Osteocyte (in vitro differentiated cells): ENCODE measurements around the gene KCNH2. TPM values are rescaled to one million over a fixed set of nuclear protein-coding genes. Genes with fewer than 3 reads are reported as not detected.
"Not testable (repeated sequence)": the region's sequence is repeated elsewhere in the genome, so short reads cannot be mapped to it uniquely, and the experiment has no call there.

ENCODE experiments used
- DNase-seq: peaks from one replicate; pipeline ENCODE4 v3.0.0; 2021; ENCODE audit warnings: mixed read lengths; ENCODE audit not compliant: unreplicated experiment; ENCODE audit errors: extremely low spot score
- H3K27ac Mint-ChIP-seq: one replicate; pipeline ENCODE4 v1.8.0; 2021; ENCODE audit warnings: mild to moderate bottlenecking, mixed read lengths; ENCODE audit not compliant: unreplicated experiment
- H3K27me3 Mint-ChIP-seq: one replicate; pipeline ENCODE4 v1.8.0; 2021; ENCODE audit warnings: mixed read lengths; ENCODE audit not compliant: unreplicated experiment
- H3K36me3 Mint-ChIP-seq: one replicate; pipeline ENCODE4 v1.8.0; 2021; ENCODE audit warnings: mixed read lengths; ENCODE audit not compliant: unreplicated experiment
- H3K4me1 Mint-ChIP-seq: one replicate; pipeline ENCODE4 v1.8.0; 2021; ENCODE audit warnings: mixed read lengths; ENCODE audit not compliant: unreplicated experiment
- H3K4me3 Mint-ChIP-seq: one replicate; pipeline ENCODE4 v1.8.0; 2021; ENCODE audit warnings: mild to moderate bottlenecking, moderate library complexity, mixed read lengths; ENCODE audit not compliant: unreplicated experiment
- H3K9me3 Mint-ChIP-seq: one replicate; pipeline ENCODE4 v1.8.0; 2021; ENCODE audit warnings: mixed read lengths; ENCODE audit not compliant: unreplicated experiment
- CTCF ChIP-seq: fragments of 200-600 bp; sonication (generic); IDR thresholded peaks from 2 replicates; pipeline ENCODE4 v1.5.0; 2021; ENCODE audit warnings: antibody characterized with exemption, mild to moderate bottlenecking, moderate library complexity
- total RNA-seq: library from RNA; stranded (reverse); gene quantifications from 2 replicates; pipeline ENCODE4 v1.2.1, GENCODE V29; 2021

Gene KCNH2
- total RNA-seq, 1 donor from 2014 or later = not detected

GRCh38 chr7:151014950-151015349 is 36.8 kb upstream of the KCNH2 start:
- no peaks in the 10 kb centered on the region for H3K9me3 Mint-ChIP-seq

DNA sequence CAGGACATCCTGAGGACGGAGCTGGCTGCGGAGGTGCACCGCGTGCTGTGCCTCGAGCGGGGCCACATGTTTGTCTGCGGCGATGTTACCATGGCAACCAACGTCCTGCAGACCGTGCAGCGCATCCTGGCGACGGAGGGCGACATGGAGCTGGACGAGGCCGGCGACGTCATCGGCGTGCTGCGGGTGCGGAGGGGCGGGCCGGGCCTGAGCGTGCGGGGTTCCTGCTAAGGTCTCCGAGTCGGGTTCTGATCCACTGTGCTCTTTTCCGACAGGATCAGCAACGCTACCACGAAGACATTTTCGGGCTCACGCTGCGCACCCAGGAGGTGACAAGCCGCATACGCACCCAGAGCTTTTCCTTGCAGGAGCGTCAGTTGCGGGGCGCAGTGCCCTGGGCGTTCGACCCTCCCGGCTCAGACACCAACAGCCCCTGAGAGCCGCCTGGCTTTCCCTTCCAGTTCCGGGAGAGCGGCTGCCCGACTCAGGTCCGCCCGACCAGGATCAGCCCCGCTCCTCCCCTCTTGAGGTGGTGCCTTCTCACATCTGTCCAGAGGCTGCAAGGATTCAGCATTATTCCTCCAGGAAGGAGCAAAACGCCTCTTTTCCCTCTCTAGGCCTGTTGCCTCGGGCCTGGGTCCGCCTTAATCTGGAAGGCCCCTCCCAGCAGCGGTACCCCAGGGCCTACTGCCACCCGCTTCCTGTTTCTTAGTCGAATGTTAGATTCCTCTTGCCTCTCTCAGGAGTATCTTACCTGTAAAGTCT is 35.8 kb upstream of the KCNH2 start:
- no peaks in the 10 kb centered on the region for H3K36me3 Mint-ChIP-seq
- no peak overlapping the region for H3K4me3 Mint-ChIP-seq
- H3K27me3 Mint-ChIP-seq = peaks cover 9% of the 10 kb centered on the region
- H3K4me1 Mint-ChIP-seq = peaks cover 22% of the 10 kb centered on the region
- no peaks in the 10 kb centered on the region for H3K9me3 Mint-ChIP-seq
- TF ChIP-seq CTCF = no peak
- H3K27ac Mint-ChIP-seq = no peak overlapping the region
- no peak for DNase-seq

More at GRCh38 chr7:151014950-151015349, 36.8 kb upstream of the KCNH2 start:
- peaks cover 14% of the 10 kb centered on the region for H3K27me3 Mint-ChIP-seq
- TF ChIP-seq CTCF = no peak
- no peaks in the 10 kb centered on the region for H3K36me3 Mint-ChIP-seq
- no peak overlapping the region for H3K4me3 Mint-ChIP-seq
- peaks cover 27% of the 10 kb centered on the region for H3K4me1 Mint-ChIP-seq
- DNase-seq = no peak
- no peak overlapping the region for H3K27ac Mint-ChIP-seq

DNA sequence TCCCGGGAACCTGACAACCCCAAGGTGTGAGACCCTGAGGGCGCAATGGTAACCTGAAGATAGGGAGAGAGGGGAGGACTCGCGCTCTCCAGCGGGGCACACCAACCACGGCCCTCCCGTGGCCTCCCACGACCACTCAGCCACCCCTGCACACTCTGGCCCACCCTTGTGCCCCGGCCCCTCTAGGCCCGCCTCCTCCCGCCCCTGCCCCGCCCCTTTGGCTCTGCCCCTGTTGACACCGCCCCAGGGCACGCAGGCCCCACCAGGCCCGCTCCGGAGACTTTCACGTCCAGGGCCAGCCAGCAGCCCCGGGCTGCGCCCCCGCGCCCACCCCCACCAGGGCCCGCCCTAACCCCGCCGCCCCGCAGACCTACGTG is 35.2 kb upstream of the KCNH2 start:
- Mint-ChIP-seq H3K4me3 (no peak overlapping the region), H3K9me3 (no peaks in the 10 kb centered on the region), H3K36me3 (no peaks in the 10 kb centered on the region), H3K27ac (no peak overlapping the region), H3K4me1 (peaks cover 21% of the 10 kb centered on the region), H3K27me3 (peaks cover 7% of the 10 kb centered on the region)
- TF ChIP-seq CTCF = no peak
- no peak for DNase-seq

DNA sequence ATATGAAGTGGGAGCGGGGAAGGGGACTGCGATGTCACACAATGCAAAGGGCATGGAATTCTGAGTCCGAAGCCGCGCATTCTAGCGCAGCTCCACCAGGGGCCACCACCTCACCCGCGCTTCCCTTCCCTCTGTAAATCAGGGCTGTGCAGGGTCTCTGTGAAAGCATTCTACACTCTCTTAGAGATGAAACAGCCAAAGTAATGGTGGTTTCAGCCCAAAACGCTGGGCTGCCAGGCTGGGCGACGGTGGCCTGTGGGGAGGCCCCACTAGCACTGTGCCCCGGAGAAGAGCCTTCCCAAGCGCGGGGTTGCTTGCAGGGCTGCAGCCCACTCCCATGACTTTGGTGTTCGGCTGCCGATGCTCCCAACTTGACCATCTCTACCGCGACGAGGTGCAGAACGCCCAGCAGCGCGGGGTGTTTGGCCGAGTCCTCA is 34.8 kb upstream of the KCNH2 start:
- peaks cover 3% of the 10 kb centered on the region for H3K27me3 Mint-ChIP-seq
- H3K27ac Mint-ChIP-seq = no peak overlapping the region
- no peaks in the 10 kb centered on the region for H3K9me3 Mint-ChIP-seq
- DNase-seq = no peak
- H3K36me3 Mint-ChIP-seq = no peaks in the 10 kb centered on the region
- peaks cover 18% of the 10 kb centered on the region for H3K4me1 Mint-ChIP-seq
- peak; percentile 59 for TF ChIP-seq CTCF
- no peak overlapping the region for H3K4me3 Mint-ChIP-seq

- Mint-ChIP-seq H3K27ac (no peak overlapping the region), H3K36me3 (no peaks in the 10 kb centered on the region), H3K27me3 (peaks cover 3% of the 10 kb centered on the region), H3K4me3 (no peak overlapping the region), H3K4me1 (peaks cover 23% of the 10 kb centered on the region), H3K9me3 (no peaks in the 10 kb centered on the region)
- TF ChIP-seq CTCF = no peak
- DNase-seq = no peak
These were observed 34.0 kb upstream of the KCNH2 start for GRCh38 chr7:151012031-151012692.

DNA sequence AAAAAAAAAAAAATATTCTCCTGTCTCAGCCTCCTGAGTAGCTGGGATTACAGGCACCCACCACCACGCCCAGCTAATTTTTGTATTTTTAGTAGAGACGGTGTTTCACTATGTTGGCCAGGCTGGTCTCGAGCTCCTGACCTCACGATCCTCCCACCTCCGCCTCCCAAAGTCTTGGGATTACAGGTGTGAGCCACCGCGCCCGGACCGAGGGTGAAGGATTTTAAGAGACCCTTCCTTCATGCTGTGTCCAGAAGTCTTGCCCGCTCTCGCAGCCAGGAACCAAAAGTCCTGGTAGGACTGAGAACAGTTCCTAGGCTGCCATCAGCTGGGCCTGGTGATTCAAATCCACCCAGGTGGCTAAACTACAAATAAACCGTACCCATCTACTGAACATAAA is 33.5 kb upstream of the KCNH2 start:
- H3K9me3 Mint-ChIP-seq, H3K27ac Mint-ChIP-seq, H3K4me3 Mint-ChIP-seq, H3K36me3 Mint-ChIP-seq, DNase-seq, H3K27me3 Mint-ChIP-seq: not testable (repeated sequence)
- H3K4me1 Mint-ChIP-seq = peaks cover 24% of the 10 kb centered on the region
